Measurements from ENCODE around the gene HGF.

The HGF gene

DNA sequence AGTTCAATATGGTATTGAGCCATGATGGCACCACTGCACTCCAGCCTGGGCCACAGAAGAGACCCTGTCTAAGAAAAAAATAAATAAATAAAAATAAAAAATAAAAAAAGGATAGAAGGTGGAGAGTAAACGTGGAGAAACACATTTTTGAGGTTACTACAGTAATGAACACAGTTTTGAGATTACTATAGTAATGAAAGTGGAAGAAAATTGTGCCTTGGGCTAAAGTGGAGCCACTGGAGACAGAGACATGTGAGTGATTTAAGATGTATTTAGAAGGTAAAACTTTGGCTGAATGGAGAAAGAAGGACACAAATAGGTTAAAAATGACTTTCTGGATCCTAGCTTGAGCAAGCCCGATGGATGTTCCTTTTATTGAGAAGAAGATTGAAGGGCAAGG is 76.8 kb downstream of the HGF start:
- Histone ChIP-seq H3K4me3 (ENCODE audit: low read depth, low read length) (no peak overlapping the region), H3K9ac (ENCODE audit: low read length) (no peak overlapping the region), H3K27me3 (ENCODE audit: control insufficient read depth, insufficient read depth, low read length) (no peaks in the 10 kb centered on the region), H3K9me3 (ENCODE audit: control insufficient read depth, insufficient read depth, low read depth, low read length) (no peaks in the 10 kb centered on the region), H3K4me1 (ENCODE audit: control insufficient read depth, insufficient read depth, low read length) (peaks cover 29% of the 10 kb centered on the region; the same call in 1 of the 2 replicates), H3K36me3 (ENCODE audit: control insufficient read depth, insufficient read depth, low read length) (no peaks in the 10 kb centered on the region), H3K27ac (ENCODE audit: low read depth, low read length) (no peak overlapping the region)

DNA sequence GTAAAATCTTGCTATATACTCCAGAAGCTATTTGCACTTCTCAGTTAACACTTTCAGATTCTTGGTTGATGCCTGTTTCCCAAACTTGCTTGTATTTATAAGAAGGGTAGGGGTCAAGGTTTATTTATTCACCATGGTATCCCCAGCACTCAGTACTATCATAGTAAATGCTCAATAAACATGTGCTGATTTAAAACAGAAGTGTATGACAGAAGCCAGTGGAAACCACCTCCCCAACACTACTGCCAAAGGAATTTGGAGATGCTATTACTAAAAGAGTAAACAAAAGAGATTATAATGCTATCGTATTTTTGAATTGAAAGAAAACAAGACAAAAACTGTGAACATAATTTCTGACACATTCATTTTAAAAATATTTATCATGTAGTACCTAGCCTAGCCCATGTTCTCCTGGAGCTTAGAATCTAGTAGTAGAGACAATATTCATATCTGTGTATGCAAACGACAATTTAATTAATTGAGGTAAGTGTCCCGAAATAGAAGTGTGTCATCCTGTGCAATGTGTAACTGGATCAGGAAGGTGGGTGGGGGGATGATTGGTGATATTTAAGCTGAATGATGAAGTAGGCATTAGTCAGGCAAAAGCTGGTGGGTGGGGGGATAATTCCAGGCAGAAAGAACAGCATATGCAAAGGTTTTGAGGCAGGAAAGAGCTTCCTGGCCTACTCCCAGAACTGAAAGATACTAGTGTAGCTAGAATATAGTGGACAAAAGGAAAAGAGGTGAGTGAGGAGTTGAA is 77.5 kb downstream of the HGF start:
- Histone ChIP-seq H3K27ac (ENCODE audit: low read depth, low read length) (no peak overlapping the region), H3K36me3 (ENCODE audit: control insufficient read depth, insufficient read depth, low read length) (no peaks in the 10 kb centered on the region), H3K4me1 (ENCODE audit: control insufficient read depth, insufficient read depth, low read length) (peaks cover 29% of the 10 kb centered on the region; the same call in 1 of the 2 replicates), H3K4me3 (ENCODE audit: low read depth, low read length) (no peak overlapping the region), H3K9ac (ENCODE audit: low read length) (no peak overlapping the region), H3K27me3 (ENCODE audit: control insufficient read depth, insufficient read depth, low read length) (no peaks in the 10 kb centered on the region), H3K9me3 (ENCODE audit: control insufficient read depth, insufficient read depth, low read depth, low read length) (no peaks in the 10 kb centered on the region)

DNA sequence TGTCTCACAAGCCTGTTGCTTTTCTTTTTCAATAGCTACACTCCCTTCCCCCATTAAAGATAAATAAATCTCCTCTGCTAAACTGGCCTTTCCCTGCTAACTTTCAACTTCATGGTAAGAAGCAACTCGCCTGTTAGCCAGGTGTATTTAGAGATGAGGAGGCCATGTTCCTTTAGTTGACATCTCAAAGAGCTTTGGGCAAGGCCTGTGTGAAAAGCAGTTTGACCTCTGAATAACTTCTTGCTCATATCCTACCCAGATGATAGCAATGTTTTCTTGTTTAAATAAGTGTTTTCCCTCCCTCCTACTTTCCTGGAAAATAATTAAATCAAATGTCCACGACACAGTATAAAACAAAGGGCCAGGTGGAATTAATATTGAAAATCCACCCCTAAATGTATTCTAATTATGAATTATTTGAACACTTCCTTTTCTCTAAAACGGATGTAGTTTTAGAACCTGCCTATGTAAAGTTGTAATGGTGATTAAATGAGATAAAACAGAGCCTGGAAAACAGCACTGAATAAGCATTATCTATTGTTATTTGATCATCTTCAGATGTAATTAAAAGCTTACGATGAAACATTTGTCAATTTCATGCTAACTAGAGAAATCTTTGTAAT is 78.5 kb downstream of the HGF start:
- Histone ChIP-seq H3K27me3 (ENCODE audit: control insufficient read depth, insufficient read depth, low read length) (no peaks in the 10 kb centered on the region), H3K4me1 (ENCODE audit: control insufficient read depth, insufficient read depth, low read length) (peaks cover 29% of the 10 kb centered on the region; the same call in 1 of the 2 replicates), H3K9me3 (ENCODE audit: control insufficient read depth, insufficient read depth, low read depth, low read length) (no peaks in the 10 kb centered on the region), H3K27ac (ENCODE audit: low read depth, low read length) (no peak overlapping the region; the same call in 1 of the 2 replicates), H3K36me3 (ENCODE audit: control insufficient read depth, insufficient read depth, low read length) (no peaks in the 10 kb centered on the region), H3K4me3 (ENCODE audit: low read depth, low read length) (no peak overlapping the region), H3K9ac (ENCODE audit: low read length) (no peak overlapping the region)

DNA sequence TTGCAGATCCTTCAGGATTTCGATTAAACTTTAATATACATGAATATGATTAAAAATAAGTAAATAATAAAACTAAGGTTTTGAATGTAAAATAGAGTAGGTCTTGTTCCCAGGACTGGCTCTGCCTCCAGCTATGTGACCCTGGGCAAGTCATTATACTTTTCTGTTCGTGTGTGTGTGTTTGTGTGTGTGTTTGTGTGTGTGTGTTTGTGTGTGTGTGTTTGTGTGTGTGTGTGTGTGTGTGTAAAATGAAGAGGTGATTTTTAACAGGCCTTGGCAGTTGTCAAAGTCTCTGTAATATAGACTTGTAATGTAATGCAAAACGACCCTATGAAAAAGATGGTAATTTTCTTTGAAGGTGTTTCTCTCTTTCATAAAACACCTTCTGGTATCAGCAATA is 79.2 kb downstream of the HGF start:
- Histone ChIP-seq H3K9me3 (ENCODE audit: control insufficient read depth, insufficient read depth, low read depth, low read length) (no peaks in the 10 kb centered on the region), H3K9ac (ENCODE audit: low read length) (no peak overlapping the region), H3K27ac (ENCODE audit: low read depth, low read length) (no peak overlapping the region), H3K36me3 (ENCODE audit: control insufficient read depth, insufficient read depth, low read length) (no peaks in the 10 kb centered on the region), H3K4me1 (ENCODE audit: control insufficient read depth, insufficient read depth, low read length) (peaks cover 29% of the 10 kb centered on the region; the same call in 1 of the 2 replicates), H3K4me3 (ENCODE audit: low read depth, low read length) (no peak overlapping the region), H3K27me3 (ENCODE audit: control insufficient read depth, insufficient read depth, low read length) (no peaks in the 10 kb centered on the region)

DNA sequence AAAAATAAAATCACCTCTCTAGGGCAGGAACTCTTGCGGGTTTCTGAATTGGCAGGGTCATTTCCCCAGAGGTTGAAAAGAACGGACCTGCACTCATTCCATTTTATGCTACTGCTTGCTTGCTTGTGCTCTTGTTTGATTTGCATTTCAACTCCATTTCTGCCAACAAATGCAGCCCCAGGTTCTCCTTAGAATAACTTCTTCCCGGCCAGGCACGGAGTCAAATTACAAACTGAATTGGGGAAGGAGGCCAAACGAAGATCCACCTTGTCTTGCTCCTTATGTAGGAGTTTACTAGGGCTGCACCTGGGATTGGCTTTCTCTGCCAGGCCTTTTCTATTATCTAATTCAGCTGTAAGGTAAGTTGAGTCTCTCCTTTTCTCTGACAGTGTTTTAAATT is 79.6 kb downstream of the HGF start:
- H3K4me3 ChIP-seq (ENCODE audit: low read depth, low read length): no peak overlapping the region
- H3K4me1 ChIP-seq (ENCODE audit: control insufficient read depth, insufficient read depth, low read length): peaks cover 29% of the 10 kb centered on the region
- H3K9ac ChIP-seq (ENCODE audit: low read length): no peak overlapping the region
- no peaks in the 10 kb centered on the region for H3K27me3 ChIP-seq (ENCODE audit: control insufficient read depth, insufficient read depth, low read length)
- H3K9me3 ChIP-seq (ENCODE audit: control insufficient read depth, insufficient read depth, low read depth, low read length): no peaks in the 10 kb centered on the region
- H3K36me3 ChIP-seq (ENCODE audit: control insufficient read depth, insufficient read depth, low read length): no peaks in the 10 kb centered on the region
- no peak overlapping the region for H3K27ac ChIP-seq (ENCODE audit: low read depth, low read length)

DNA sequence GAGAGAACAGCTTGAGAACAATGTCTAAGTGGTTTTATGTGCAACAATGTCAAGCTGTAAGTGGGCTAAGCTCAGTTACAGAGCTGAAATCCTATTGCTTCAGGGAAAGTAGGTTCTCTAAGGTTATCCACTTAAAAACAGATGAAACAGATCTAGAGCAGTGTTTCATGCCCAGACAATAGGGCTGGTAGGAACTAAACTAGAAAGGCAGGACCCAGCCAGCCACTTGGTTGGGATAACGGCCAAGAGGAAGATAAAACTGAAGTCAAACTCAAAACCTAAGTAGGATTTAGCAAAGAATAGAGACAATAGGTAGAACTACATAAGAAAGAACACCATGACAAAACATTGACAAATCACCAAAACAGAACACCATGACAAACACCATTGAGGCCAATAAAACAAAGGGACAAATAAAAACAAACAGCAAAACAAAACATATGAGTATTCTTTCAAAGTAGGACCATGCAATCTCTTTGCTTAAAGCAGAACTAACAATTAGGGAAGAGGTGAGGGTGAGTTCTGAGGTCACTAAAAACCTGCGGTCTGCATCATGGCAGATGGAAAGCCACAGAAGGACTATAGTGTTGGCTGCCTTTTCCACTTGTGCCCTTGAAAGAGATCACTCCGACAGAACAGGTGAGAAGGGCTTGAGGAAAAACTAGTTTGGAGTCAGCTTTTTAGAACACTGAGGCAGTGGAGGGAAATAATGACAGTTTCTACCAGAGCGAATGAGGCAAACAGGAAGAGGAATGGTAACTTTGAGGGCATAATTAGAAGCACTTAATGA is 81.0 kb downstream of the HGF start:
- Histone ChIP-seq H3K4me1 (ENCODE audit: control insufficient read depth, insufficient read depth, low read length) (peaks cover 31% of the 10 kb centered on the region), H3K36me3 (ENCODE audit: control insufficient read depth, insufficient read depth, low read length) (no peaks in the 10 kb centered on the region), H3K27ac (ENCODE audit: low read depth, low read length) (no peak overlapping the region)

DNA sequence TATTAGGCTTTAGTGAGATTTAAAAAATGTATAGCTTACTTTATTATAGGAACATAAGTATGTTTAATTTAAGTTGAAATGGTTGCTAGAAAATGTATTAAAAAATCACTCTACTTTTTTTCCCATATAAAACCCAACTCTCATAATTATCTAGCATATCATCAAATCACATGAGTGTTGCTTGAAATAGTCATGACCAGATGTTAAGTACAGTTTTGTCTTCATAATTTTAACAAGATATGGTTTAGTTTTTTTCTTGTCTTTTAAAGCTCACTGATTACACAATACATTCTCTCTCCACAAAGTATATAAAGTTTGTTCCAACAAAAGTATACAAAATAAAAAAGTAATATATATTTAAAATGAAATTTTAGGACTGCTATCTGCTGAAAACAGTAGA is 82.8 kb downstream of the HGF start:
- H3K9ac ChIP-seq (ENCODE audit: low read length): no peak overlapping the region
- H3K27ac ChIP-seq (ENCODE audit: low read depth, low read length): no peak overlapping the region
- peaks cover 31% of the 10 kb centered on the region for H3K4me1 ChIP-seq (ENCODE audit: control insufficient read depth, insufficient read depth, low read length)

More for the DNA sequence above, 81.0 kb downstream of the HGF start:
- Histone ChIP-seq H3K9me3 (ENCODE audit: control insufficient read depth, insufficient read depth, low read depth, low read length) (no peaks in the 10 kb centered on the region), H3K4me3 (ENCODE audit: low read depth, low read length) (no peak overlapping the region), H3K27me3 (ENCODE audit: control insufficient read depth, insufficient read depth, low read length) (no peaks in the 10 kb centered on the region), H3K9ac (ENCODE audit: low read length) (no peak overlapping the region)

DNA sequence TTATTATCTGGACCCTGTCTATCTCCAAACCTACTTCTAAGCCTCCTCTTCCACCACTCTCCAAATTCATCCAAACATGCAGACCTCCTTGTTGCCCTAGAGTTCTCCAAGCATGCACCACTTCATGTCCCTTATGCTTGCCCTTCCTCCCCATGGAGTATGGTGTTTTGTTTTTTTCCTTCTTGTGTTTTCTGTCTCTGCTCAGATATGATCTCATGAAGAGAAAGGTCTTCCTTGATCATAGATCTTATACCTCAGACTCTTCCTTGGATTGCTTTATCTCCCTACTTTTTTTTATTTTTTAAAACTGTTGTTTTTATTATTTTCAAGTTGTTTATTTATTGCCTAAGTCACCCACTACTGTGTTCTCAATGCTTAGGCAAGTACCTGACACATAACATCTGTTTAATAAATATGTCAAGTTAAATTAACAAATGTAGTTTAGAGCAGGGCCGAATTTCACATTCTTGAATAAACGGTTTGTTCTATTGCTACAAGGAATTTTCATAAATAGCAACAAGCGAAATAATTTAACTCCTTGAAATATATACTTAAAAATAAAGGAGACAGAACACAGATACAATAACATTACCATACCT is 84.5 kb downstream of the HGF start:
- Histone ChIP-seq H3K27me3 (ENCODE audit: control insufficient read depth, insufficient read depth, low read length) (no peaks in the 10 kb centered on the region), H3K36me3 (ENCODE audit: control insufficient read depth, insufficient read depth, low read length) (no peaks in the 10 kb centered on the region), H3K27ac (ENCODE audit: low read depth, low read length) (no peak overlapping the region), H3K9me3 (ENCODE audit: control insufficient read depth, insufficient read depth, low read depth, low read length) (no peaks in the 10 kb centered on the region), H3K4me3 (ENCODE audit: low read depth, low read length) (no peak overlapping the region), H3K9ac (ENCODE audit: low read length) (no peak overlapping the region), H3K4me1 (ENCODE audit: control insufficient read depth, insufficient read depth, low read length) (peaks cover 23% of the 10 kb centered on the region)

More for the DNA sequence above, 82.8 kb downstream of the HGF start:
- Histone ChIP-seq H3K27me3 (ENCODE audit: control insufficient read depth, insufficient read depth, low read length) (no peaks in the 10 kb centered on the region), H3K36me3 (ENCODE audit: control insufficient read depth, insufficient read depth, low read length) (no peaks in the 10 kb centered on the region), H3K4me3 (ENCODE audit: low read depth, low read length) (no peak overlapping the region), H3K9me3 (ENCODE audit: control insufficient read depth, insufficient read depth, low read depth, low read length) (no peaks in the 10 kb centered on the region)

DNA sequence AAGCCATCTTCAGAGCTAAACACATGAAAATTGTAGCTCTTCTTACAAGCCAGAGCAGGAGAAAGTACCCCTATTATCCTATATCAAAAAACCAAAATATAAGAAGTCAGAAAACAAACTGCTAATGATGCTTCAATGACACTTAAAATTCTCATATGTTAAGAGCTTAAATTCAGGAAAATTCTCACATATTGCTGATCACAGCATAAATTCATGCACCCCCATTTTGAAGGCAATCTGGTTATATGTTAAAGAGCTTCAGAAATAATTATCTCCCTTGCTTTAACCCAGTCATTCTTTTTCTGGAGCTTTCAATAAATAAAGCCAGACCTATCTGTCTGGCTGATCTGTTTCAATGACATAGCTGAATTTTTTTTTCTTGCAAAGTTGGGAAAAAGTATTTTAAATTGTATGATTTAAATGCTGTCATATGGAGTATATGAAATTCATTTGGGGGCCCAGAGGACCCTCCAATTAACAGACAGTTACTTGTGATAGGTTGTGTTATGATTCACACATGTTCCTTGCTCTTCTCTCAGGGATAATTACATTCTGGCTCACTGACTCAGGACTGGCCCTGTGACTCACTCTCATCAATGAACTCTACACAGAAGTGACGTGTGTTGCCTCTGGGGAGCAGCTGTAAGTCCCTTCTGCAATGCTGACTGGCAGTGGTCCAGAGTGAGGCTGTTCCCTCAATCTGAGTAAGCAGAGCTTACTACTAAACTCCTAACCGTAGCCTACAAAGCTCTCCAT is 85.2 kb downstream of the HGF start:
- Histone ChIP-seq H3K9ac (ENCODE audit: low read length) (no peak overlapping the region), H3K4me3 (ENCODE audit: low read depth, low read length) (no peak overlapping the region), H3K9me3 (ENCODE audit: control insufficient read depth, insufficient read depth, low read depth, low read length) (no peaks in the 10 kb centered on the region), H3K27me3 (ENCODE audit: control insufficient read depth, insufficient read depth, low read length) (no peaks in the 10 kb centered on the region), H3K36me3 (ENCODE audit: control insufficient read depth, insufficient read depth, low read length) (no peaks in the 10 kb centered on the region), H3K27ac (ENCODE audit: low read depth, low read length) (no peak overlapping the region), H3K4me1 (ENCODE audit: control insufficient read depth, insufficient read depth, low read length) (peaks cover 16% of the 10 kb centered on the region)

DNA sequence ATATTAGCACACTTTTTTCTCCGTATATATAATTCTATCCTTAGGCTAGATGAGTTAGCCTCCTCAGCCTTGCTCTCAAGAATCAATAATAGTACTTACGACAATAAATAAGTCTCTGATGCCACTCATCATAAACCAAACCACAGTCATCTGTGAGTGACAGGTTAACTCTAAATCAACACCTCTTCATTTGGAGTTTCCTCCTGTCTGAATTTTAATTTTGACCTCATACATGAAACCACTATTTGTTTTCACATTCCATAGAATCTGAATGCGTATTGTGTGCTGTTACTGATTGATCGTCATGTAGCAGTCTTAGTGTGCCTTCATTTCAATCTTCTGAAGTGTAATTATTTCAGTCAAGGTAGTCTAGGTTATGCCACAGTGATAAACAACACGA is 85.8 kb downstream of the HGF start:
- no peak overlapping the region for H3K27ac ChIP-seq (ENCODE audit: low read depth, low read length)
- no peak overlapping the region for H3K9ac ChIP-seq (ENCODE audit: low read length)

More for the DNA sequence above, 85.8 kb downstream of the HGF start:
- H3K36me3 ChIP-seq (ENCODE audit: control insufficient read depth, insufficient read depth, low read length): no peaks in the 10 kb centered on the region
- H3K4me1 ChIP-seq (ENCODE audit: control insufficient read depth, insufficient read depth, low read length): peaks cover 9% of the 10 kb centered on the region
- H3K9me3 ChIP-seq (ENCODE audit: control insufficient read depth, insufficient read depth, low read depth, low read length): no peaks in the 10 kb centered on the region
- H3K27me3 ChIP-seq (ENCODE audit: control insufficient read depth, insufficient read depth, low read length): no peaks in the 10 kb centered on the region
- H3K4me3 ChIP-seq (ENCODE audit: low read depth, low read length): no peak overlapping the region
